GM21528 (cell line): ENCODE data around the gene DPP3.

Experiments
- ATAC-seq: cut with Tn5 transposase; IDR thresholded peaks from one replicate; pipeline ENCODE4 v1.9.1; 2021; ENCODE audit warnings: mild to moderate bottlenecking, moderate library complexity; ENCODE audit not compliant: unreplicated experiment, low FRiP score

DPP3 gene

DNA sequence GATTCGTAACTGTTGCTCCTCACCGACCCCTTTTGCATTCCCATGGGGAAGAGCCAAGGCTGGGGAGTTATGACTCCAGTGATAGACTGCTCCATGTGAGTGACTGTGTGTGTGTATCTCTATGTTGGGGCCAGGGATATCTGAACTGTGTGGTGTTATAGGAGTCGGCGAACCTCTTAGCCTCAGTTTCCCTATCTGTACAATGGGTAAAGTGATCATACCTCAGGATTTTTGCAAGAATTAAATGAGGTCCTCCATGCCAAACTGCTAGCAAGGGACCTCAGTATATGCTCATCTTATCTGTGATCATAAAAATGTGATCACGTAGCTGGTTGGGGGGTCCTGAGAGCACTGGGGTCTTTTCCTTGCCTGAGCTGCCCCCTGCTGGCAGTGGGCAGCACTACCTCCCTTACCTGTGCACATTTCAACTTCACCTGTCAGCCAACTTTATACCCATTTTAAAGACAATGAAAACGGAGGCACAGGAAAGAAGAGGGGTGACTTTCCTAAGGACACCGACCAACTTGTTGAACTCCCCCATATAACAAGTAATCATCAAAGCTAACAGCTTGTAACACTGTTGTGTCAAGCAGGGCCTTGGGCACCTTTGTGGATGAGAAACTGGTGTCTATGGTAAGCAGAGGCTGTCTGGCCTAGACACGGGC, 1.4 kb upstream of the DPP3 start:
- ATAC-seq: no peak

- ATAC-seq: peak; percentile 24
Observed at GRCh38 chr11:66479394-66480116, 679 bp upstream of the DPP3 start.

- ATAC-seq: no peak
Observed at GRCh38 chr11:66484806-66485380, 4.7 kb downstream of the DPP3 start.

DNA sequence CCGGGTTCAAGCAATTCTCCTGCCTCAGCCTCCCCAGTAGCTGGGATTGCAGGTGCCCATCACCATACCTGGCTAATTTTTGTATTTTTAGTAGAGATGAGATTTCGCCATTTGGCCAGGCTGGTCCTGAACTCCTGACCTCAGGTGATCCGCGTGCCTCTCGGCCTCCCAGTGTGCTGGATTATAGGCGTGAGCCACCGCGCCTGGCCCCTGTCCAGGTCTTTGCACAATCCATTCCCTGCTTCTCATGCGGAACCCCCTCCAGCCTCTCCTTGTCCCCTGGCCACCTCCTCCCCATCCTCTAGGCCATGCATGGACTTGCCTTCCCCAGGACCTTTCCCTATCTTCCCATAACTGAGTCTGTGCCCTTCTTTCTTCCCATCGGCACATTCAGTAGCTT, 8.7 kb downstream of the DPP3 start:
- no peak for ATAC-seq

- no peak for ATAC-seq
Observed at GRCh38 chr11:66489636-66490035, 9.4 kb downstream of the DPP3 start.

GRCh38 chr11:66491315-66491935, 11.2 kb downstream of the DPP3 start:
- no peak for ATAC-seq

DNA sequence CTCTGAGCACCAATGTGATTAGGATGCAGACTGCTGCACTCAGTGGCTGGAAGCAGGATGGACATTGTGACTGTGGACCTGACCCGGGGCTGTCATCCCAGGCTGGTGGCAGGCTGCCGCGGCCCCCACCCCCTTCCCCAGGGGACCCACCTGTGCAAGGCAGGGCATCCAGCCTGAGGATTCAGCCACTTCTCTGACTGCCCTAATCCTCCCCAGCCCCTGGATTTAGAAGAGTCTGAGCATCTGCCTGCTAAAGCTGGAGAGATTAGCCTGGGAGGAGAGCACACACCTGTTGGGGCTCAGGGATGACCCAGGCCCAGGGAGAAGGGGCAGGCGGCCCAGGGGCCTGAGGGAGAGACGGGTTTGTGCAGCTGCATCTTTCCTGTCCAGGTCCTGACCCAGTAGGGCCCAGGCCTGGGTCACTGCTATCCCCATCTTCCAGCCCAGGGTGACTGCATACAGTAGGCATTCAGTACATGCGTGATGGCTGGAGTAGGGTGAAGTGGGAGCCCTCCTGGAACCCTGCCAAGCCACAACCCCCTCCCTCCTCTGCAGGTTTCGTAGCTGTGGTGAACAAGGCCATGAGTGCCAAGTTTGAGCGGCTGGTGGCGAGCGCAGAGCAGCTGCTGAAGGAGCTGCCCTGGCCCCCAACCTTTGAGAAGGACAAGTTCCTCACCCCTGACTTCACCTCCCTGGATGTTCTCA, 12.1 kb downstream of the DPP3 start:
- no peak for ATAC-seq

GRCh38 chr11:66493130-66493529, 12.9 kb downstream of the DPP3 start:
- no peak for ATAC-seq

- ATAC-seq: no peak
Observed at GRCh38 chr11:66494458-66494857, 14.2 kb downstream of the DPP3 start.

DNA sequence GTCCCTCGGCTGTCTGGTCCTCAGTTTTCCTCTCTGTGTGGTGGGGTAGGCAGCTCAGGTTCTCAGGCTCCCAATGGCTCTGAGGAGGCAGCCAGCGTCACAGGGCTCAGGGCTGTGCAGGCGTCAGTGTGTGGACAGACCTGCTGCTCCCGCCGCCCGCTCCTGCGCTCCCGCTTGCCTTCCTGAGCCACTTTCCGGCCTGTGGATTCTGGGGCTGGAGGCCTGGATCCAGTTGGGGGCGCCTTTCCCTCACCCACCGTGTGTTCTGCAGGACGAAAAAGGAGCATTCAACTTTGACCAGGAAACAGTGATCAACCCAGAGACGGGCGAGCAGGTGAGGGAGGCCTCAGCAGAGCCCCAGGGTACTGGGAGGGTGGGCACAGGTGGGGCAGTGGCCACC, 14.7 kb downstream of the DPP3 start:
- ATAC-seq: no peak

- ATAC-seq: no peak
Observed at GRCh38 chr11:66495401-66495854, 15.2 kb downstream of the DPP3 start.

DNA sequence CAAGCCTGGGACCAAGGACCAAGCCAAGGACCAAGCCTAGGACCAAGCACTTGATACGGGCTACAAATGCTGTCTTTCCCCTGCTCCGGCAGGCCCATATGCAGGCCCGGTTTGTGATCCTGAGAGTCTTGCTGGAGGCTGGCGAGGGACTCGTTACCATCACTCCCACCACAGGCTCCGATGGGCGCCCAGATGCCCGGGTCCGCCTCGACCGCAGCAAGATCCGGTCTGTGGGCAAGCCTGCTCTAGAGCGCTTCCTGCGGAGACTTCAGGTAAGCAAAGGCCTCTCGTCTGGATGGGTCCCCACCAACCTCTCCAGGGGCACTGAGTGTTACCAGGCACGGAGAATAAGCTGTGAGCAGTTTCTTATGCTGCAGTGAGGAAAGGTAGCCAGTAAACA, 17.0 kb downstream of the DPP3 start:
- ATAC-seq: no peak

GRCh38 chr11:66498506-66498905, 18.3 kb downstream of the DPP3 start:
- ATAC-seq: no peak

DNA sequence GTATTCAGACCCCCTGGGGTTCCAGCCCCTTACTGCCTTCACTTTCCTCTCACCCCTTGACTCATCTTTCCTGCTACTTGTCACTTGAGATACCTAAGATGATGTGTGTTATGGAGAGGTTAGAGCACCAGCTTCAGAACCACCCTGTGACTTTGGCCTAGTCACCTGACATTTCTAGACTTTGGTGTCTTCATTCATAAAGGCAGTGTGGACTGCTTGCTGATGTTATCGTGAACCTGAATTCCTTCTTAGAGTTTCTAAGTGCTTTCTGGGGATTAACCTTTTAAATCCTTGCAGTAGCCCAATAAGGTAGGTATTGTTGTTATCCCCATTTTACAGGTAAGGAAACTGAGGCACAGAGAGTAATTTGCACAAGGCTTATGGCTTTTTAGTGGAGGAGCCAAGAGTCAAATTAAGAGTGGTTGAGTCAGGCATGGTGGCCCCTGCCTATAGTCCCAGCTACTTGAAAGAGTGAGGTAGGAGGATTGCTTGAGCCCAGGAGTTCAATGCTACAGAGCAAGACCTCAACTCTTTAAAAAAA, 25.1 kb downstream of the DPP3 start:
- ATAC-seq: no peak

GRCh38 chr11:66509131-66509561, 28.9 kb downstream of the DPP3 start:
- ATAC-seq: no peak

DNA sequence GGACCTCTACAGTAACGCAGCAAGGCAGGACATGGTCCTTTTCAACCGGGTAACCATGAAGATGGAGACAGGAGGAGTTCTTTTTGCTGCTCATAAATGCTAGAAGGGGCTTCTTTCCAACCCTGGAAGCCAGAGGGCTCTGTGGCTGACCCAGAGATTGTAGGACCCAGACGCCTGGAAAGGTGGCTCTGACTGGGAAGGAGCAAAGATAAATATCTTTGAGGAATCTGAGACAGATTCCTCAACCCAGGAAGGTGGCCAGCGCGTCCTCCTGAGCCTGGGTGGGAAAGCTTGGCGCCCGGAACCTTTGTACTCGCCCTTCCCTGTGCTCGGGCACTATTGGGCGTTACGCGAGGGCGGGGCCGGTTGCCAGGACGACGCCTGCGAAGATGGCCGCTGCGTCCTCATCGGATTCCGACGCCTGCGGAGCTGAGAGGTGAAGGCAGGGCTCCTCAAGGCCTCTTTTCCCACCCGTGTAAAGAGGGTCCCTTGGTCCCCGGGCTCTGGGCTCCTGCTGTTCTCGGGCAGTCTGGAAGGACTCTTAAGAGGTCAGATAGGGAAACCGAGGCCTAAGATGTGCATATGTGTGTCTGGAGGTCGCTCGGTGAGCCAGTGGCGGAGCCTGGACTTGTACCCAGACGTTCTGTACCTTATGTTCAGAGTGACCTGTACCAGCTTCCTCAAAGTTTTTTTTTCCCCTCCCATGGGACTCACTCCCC, 30.2 kb downstream of the DPP3 start, which contains the start of gene BBS1:
Gene BBS1 (plus strand): TSS at position 365 of the 719 bp plus-strand sequence. CDS start 25 bp downstream, at position 390.
- ATAC-seq: peak; percentile 65

DNA sequence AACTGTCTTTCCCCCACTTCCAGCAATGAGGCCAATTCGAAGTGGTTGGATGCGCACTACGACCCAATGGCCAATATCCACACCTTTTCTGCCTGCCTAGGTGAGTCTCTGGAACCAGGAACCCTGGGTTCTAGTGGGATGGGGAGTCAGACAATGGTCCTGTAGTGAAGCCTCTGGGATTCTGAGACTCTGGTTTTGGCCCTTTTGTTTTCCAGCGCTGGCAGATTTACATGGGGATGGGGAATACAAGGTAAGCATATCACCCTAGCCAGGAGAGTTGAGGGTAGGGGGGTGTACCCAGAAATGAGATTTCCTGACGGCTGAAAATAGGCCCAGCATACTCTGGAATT, 30.7 kb downstream of the DPP3 start:
- no peak for ATAC-seq

GRCh38 chr11:66523611-66524010, 43.4 kb downstream of the DPP3 start:
- no peak for ATAC-seq

DNA sequence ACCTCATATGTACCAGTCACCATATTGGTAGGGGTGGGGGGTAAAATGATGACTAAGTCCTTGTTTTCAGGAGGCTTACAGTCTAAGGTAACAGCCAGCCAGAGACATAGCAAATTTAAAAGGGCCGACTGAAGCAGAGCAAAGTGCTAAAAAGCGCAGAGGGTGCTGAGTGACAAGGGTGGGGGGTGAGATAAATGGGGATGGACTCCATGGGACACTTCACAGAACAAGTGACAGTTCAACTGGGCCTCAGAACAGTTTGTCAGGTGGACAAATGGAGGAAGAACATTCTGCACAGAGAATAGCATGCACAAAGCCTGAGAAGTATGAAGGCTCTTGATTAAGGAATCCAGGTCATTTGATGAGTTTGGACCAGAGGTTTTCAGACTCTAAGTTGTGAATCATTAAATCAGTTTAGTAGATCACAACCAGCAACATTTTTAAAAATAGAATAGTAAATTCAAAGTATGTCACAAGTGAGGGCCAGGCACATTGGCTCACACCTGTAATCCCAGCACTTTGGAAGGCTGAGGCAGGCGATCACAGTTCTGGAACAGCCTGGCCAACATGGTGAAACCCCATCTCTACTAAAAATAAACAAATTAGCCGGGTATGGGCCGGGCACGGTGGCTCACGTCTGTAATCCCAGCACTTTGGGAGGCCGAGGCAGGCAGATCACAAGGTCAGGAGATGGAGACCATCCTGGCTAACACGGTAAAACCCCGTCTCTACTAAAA, 44.2 kb downstream of the DPP3 start:
- ATAC-seq: no peak
